ENCODE results near the gene UBE2E2.

The UBE2E2 gene

DNA sequence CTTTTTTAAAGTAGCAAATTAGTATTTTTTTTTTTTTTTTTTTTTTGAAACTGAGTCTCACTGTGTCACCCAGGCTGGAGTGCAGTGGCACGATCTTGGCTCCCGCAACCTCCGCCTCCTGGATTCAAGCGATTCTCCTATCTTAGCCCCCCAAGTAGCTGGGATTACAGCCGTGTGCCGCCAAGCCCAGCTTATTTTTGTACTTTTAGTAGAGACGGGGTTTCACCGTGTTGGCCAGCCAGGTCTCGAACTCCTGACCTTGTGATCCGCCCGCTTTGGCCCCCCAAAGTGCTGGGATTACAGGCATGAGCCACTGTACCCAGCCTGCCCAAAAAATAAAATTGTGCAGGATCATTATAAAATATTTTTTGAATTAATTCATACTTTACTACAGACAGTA, 330.5 kb downstream of the UBE2E2 start:
- H3K4me3 ChIP-seq (ENCODE audit: low read depth, low read length) = no peak overlapping the region
- ChIA-PET POLR2A (interaction anchor here (0.7 kb wide), 1 partner anchor 281 kb away, joined by 3 read pairs; no protein-coding TSS in a partner anchor), CTCF (no interaction called here)
- no peak for DNase-seq (ENCODE audit: low read depth, low spot score)
- TF ChIP-seq, protein P1, sequence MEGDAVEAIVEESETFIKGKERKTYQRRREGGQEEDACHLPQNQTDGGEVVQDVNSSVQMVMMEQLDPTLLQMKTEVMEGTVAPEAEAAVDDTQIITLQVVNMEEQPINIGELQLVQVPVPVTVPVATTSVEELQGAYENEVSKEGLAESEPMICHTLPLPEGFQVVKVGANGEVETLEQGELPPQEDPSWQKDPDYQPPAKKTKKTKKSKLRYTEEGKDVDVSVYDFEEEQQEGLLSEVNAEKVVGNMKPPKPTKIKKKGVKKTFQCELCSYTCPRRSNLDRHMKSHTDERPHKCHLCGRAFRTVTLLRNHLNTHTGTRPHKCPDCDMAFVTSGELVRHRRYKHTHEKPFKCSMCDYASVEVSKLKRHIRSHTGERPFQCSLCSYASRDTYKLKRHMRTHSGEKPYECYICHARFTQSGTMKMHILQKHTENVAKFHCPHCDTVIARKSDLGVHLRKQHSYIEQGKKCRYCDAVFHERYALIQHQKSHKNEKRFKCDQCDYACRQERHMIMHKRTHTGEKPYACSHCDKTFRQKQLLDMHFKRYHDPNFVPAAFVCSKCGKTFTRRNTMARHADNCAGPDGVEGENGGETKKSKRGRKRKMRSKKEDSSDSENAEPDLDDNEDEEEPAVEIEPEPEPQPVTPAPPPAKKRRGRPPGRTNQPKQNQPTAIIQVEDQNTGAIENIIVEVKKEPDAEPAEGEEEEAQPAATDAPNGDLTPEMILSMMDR (IDR thresholded peaks at IDR 0.05; ENCODE audit: insufficient read depth, low read length, missing control alignments) = no peak

DNA sequence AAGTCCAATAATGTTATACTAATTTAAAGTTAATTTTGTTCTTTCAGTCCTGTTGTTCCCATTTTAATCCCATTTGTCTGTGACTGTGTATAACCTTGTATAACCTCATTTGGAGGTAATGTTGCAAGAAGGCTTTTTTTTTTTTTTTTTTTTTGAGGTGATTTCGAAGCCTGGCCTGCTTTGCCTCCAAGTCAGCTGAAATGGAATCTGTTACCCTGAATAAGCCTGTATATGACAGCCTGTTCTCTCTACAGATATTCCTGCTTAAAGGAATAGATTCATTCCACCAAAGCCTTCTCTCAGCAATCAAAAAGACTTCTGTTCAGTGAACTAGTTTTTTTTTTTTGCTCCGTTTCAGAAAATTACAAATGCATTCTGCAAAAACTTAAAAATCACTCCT, 330.9 kb downstream of the UBE2E2 start:
- CTCF ChIA-PET = no interaction called here
- DNase-seq (ENCODE audit: low read depth, low spot score) = no peak
- TF ChIP-seq, protein P1 (IDR thresholded peaks at IDR 0.05; ENCODE audit: insufficient read depth, low read length, missing control alignments) = no peak
- POLR2A ChIA-PET = no interaction called here
- H3K4me3 ChIP-seq (ENCODE audit: low read depth, low read length) = no peak overlapping the region

DNA sequence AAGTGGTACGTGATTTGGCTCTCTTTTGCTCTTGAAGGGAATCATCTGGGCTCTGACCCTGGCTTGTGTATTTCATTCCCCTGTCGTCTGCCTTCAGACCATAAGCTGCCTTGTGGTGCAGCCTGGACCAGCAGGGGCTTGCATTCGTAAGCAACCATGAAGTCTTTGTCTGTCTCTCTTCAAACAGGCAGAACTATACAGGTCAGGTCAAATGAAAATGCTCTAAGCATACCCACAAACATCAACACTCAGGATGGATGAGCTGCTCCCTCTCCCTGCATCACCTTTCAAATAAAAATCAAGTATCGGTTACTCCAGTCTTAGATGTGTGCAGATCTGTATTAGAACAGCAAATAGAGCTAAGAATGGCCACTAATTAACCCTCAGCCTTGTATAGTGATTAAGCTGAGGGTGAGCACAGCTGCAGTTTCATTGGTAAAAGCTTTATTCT, 334.0 kb downstream of the UBE2E2 start:
- CTCF ChIA-PET = no interaction called here
- TF ChIP-seq, protein P1 (IDR thresholded peaks at IDR 0.05; ENCODE audit: insufficient read depth, low read length, missing control alignments) = no peak
- POLR2A ChIA-PET = no interaction called here
- no peak for DNase-seq (ENCODE audit: low read depth, low spot score)
- H3K4me3 ChIP-seq (ENCODE audit: low read depth, low read length) = no peak overlapping the region

DNA sequence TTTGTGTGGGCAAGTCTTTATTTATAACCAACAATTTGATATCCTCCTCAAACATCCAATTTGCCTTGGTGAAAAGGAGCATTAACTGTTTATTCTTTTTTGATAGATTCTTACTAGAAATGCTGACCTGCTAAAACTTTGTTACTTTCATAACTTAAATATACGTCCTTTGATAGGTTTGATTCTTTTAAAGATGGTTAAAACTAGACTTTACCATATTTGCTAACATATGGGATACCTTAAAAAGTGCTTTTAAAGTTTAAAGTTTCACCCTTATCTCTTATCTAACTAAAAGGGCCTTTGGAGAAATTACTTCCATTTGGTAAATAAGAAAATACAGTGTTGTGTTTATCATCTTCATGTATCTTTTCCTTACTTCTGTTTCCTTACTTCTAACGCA, 336.1 kb downstream of the UBE2E2 start:
- DNase-seq (ENCODE audit: low read depth, low spot score) = no peak
- TF ChIP-seq, protein P1 (IDR thresholded peaks at IDR 0.05; ENCODE audit: insufficient read depth, low read length, missing control alignments) = no peak
- ChIA-PET CTCF (no interaction called here), POLR2A (no interaction called here)
- no peak overlapping the region for H3K4me3 ChIP-seq (ENCODE audit: low read depth, low read length)

- CTCF ChIA-PET = no interaction called here
- TF ChIP-seq, protein P1 (IDR thresholded peaks at IDR 0.05; ENCODE audit: insufficient read depth, low read length, missing control alignments) = no peak
- POLR2A ChIA-PET = no interaction called here
- DNase-seq (ENCODE audit: low read depth, low spot score) = no peak
- H3K4me3 ChIP-seq (ENCODE audit: low read depth, low read length) = no peak overlapping the region
Measured at GRCh38 chr3:23540600-23540999, 337.5 kb downstream of the UBE2E2 start.

DNA sequence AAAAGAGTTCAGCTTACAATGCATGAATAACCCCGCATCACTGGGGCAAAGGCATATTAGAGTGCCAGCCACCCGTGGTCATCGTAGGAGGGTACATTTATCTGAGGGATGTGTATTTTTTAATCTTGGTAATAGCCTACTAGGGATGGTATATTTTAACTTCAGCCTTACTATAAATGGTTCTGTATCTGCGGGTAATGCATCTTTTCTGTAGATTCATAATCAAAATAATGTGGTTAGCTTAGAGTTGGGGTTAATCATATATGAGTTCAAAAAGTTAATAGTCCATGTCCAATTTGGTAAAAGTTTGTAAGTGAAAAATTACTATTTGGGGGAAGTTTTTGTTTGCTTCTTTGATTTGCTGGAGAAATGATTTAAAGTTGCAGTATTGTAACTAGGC, 339.0 kb downstream of the UBE2E2 start:
- DNase-seq (ENCODE audit: low read depth, low spot score) = no peak

More for the DNA sequence above, 339.0 kb downstream of the UBE2E2 start:
- TF ChIP-seq, protein P1 (IDR thresholded peaks at IDR 0.05; ENCODE audit: insufficient read depth, low read length, missing control alignments) = no peak
- CTCF ChIA-PET = no interaction called here
- H3K4me3 ChIP-seq (ENCODE audit: low read depth, low read length) = no peak overlapping the region
- POLR2A ChIA-PET = no interaction called here
